HL-60/S4 treated with phorbol 12-myristate 13-acetate at 8.2 ng/mL for 4 days and 3 days (cell line): ENCODE measurements around the gene RABL6.
"Not testable (repeated sequence)": the region's sequence is repeated elsewhere in the genome, so short reads cannot be mapped to it uniquely, and the experiment has no call there.

Experiments
- in situ Hi-C: fragments of 300-500 bp; cut with MboI; formaldehyde crosslinking; loops from 2 replicates; pipeline ENCODE4 v1.15.0; 2022; ENCODE audit warnings: low sequenced_read_pairs

The RABL6 gene

GRCh38 chr9:136793086-136793946 lies 14.4 kb upstream of the RABL6 start:
- in situ Hi-C loops = no loop called here

DNA sequence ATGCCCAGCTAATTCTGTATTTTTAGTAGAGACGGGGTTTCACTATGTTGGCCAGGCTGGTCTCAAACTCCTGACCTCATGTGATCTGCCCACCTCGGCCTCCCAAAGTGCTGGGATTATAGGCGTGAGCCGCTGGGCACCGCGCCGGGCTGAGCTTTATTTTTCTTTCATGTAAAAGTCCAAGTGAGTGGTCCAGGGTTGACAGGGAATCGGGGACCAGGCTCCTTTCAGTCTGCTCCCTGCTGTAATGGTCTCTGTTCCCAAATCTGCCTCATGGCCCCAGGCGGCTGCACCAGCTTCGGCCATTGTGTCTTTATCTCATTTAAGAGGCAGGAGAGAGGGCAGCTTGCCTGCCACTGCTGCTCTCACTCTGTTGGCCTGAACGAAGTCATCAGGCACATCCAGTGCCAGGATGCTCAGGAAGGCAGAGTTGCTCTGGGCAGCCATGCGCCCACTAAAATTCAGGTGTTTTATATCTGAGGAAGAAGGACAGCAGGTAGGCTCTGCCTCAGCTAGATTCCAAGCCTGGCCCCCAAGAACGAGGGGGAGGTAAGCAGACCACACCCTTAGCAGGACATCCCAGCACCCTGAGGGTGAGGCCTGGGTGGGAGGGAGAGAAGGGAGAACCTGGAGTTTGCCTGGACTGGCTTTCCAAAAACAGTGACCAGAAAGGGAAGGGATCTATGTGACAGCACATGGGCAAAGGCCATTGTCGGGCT lies 13.3 kb upstream of the RABL6 start:
- in situ Hi-C loops = no loop called here

- in situ Hi-C loops = no loop called here
Measured at GRCh38 chr9:136795000-136795348, 12.8 kb upstream of the RABL6 start.

GRCh38 chr9:136796238-136796774 lies 11.4 kb upstream of the RABL6 start, which contains the start of gene CCDC183:
TSS of gene CCDC183 (plus strand) at chr9:136796338. CDS start at chr9:136796398, 60 bp downstream.
- in situ Hi-C loops = no loop called here

GRCh38 chr9:136796775-136797347 lies 10.9 kb upstream of the RABL6 start:
- in situ Hi-C loops = not testable (repeated sequence)

DNA sequence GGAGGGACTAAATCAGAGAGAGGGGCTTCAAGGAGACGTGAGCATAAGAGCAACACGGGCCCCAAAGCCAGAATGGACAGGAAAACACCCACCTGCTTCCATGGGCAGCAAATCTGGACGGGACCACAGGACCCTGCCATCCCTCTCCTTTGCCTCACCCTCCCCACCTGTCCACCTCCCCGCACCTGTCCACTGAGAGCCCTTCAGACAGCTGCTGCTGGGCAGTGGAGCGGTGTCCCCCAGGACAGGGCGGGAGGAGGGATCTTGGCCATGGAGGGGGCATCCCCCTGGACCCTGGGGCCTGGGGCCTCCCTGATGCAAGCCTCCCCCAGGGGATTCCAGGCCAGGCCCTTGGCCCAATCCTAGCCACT lies 9.1 kb upstream of the RABL6 start:
- in situ Hi-C loops = no loop called here

DNA sequence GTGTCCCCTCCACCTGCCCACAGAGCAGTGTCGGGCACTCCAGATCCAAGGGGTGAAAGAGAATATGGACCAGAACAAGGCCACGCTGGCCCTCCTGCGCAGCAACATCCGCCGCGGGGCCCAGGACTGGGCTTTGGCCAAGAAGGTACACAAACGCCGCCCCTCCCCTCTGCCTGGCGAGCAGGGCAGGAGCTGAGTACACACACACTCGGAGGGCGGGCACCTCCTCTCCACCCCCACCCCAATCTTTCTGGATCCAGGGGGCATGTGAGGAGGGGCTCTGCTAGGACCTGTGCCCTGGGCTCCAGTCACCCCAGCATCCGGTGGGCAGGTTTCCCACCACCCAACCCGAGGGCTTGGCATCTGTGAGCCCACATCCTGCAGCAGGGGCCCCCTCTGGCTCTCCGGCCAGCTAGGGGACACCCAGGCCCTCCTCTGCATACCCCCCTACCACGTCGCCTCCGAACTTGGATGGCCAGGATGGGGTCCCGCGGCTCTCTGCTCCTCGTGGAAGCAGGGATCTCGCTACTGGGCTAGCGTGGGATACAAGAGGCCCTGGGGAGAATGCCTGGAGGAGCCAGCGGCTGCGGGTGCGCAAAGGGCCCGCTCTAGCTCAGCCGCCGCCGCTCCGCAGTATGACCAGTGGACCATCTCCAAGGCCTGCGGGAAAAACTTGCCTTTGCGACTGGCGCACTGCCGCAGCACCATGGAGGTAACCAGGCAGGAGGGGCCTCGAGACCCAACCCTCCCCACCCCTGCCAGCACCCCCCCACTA lies 8.5 kb upstream of the RABL6 start:
- in situ Hi-C loops = no loop called here

- in situ Hi-C loops = no loop called here
Measured at GRCh38 chr9:136799854-136800657, 7.7 kb upstream of the RABL6 start.

DNA sequence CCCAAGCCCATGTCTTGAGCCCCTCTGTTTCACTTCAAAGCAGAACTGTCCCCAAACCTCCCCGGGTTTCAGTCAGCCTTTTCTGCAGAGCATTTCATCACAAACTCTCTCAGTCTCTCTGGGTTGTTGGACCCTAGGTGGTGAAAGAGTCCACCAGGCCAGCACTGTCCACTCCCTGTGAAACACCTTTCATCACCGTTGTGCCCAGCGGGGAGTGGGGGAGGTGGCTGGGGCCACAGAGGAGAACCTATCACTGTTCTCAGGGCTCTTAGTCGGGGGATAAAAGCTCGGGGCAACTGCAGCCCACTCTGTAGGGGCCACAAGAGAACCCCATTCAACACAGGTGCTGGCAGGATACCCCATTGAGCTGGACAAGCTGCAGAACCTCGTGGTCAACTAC lies 5.4 kb upstream of the RABL6 start:
- in situ Hi-C loops = no loop called here

GRCh38 chr9:136803009-136803550 lies 4.7 kb upstream of the RABL6 start:
- in situ Hi-C loops = not testable (repeated sequence)

DNA sequence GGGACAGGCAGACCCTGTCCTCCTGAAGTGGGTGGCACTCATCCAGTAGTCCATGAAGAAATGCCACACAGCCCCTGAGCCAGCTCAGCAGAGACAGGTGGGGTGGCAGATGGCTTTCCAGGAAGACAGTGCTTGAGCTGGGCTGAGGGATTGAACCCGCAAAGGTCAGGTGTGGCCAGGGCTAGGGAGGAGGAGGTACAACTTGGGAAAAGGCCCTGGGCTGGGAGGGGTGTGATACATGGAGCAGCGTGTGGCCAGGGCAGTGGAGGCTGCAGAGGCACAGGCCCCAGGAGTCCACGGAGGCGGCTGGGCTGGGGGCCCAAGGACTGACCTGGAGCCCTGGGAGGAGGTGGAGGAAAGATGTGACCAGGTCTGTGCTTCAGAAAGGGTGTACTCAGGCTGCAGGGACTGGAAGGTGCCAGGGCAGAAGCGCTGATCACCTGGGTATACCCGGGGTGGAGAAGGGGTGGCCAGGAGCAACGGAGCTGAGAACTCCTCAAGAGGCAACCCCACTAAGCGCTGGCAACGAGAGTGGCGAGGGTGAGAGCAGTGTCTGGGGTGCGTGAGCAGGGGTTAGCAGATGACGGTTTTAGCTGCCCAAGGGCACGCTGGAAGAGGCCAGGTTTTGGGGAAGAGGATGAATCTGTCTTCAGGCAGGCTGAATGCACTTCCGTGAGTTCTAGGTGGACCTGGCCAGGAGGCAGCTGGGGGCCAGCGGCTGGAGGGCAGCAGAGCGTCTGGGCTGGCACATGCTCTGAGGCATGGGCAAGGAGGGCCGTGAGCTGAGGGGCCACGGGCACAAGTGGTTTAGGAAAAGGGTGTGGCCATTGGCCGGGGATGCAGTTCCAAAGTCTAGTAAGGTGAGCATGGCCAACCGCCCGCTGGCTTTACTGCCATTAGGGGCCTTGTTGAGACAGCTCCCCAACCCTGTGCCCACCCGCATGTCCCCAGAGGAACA lies 3.9 kb upstream of the RABL6 start:
- in situ Hi-C loops = no loop called here

GRCh38 chr9:136804509-136805206 lies 3.1 kb upstream of the RABL6 start:
- in situ Hi-C loops = no loop called here

DNA sequence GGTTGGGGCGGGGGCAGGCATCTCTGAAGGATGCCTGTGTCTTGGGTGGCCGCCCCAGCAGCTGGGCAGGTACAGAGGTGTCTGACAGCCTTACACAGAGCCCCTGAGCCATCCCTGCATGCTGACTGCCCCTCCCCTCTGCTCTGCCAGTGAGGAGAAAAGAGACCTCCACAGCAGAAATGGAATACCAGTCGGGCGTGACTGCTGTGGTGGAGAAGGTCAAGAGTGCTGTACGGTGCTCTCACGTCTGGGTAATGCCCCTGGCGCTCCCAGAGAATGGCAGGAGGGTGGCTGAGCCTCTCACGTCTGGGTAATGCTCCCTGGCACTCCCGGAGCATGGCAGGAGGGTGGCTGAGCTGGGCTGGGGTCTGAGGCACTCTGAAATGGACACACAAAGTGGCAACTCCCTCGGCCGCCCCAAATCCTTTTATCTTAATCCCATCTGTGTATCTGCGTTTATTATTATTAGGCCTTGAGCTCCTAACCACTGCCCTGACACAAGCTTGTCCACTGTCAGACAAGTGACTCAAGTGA lies 2.5 kb upstream of the RABL6 start:
- in situ Hi-C loops = no loop called here

DNA sequence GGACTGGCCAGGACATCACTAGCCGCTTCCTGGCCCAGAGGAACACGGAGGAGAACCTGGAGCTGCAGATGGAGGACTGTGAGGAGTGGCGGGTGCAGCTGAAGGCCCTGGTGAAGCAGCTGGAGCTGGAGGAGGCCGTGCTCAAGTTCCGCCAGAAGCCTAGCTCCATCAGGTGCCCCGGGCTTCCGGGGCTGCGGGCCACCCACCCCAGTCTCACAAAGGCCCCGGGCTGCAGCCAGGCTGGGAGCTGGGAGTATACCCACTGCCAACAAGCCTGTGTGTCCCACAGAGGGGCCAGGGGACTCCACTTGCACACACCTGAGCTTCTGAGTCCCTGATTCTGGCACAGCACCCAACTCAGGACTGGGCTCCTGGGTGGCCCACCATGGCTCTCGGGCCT lies 1.7 kb upstream of the RABL6 start:
- in situ Hi-C loops = no loop called here

DNA sequence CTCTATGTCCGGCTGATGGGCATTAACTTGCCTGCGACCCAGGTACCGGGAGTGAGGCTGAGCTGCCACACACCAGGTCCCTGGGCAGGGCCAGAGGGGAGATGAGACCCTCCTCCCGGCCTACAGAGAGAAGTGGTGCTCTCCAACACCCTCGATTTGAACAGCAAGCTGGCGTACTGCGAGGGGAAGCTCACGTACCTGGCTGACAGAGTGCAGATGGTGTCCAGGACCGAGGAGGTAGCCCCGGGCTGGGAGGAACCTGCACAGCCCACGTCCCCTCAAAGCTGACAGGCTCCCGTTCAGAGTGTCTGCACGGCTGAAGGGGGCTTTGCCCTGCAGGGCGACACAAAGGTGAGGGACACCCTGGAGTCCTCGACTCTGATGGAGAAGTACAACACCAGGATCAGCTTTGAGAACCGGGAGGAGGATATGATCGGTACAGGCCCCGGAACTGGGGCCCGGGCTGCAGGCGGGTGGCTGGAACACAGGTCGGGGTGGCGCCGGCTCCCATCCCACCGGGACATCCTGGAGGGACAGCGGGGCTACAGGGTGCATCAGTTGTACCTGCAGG lies 1.0 kb upstream of the RABL6 start:
- in situ Hi-C loops = no loop called here

- in situ Hi-C loops = no loop called here
Measured at GRCh38 chr9:136808075-136808805, 492 bp downstream of the RABL6 start.

- in situ Hi-C loops = no loop called here
Measured at GRCh38 chr9:136808806-136809158, 1.0 kb downstream of the RABL6 start.
